HCEC 1CT (cell line): ENCODE data around the gene MYO1B.
A peak's percentile ranks its signal among the peaks of the same experiment; 100 is the strongest.

Source experiments
- DNase-seq: peaks from one replicate; pipeline ENCODE4 v3.0.0-alpha.2; 2017

The MYO1B gene

GRCh38 chr2:191228333-191228732 lies 16.9 kb upstream of the MYO1B start:
- DNase-seq = no peak

- DNase-seq = no peak
These were observed 16.3 kb upstream of the MYO1B start for GRCh38 chr2:191228861-191229260.

- DNase-seq = peak; percentile 91
These were observed 15.0 kb upstream of the MYO1B start for GRCh38 chr2:191230174-191230573.

- DNase-seq = peak; percentile 64
These were observed 13.2 kb upstream of the MYO1B start for GRCh38 chr2:191231995-191232394.

- DNase-seq = no peak
These were observed 11.7 kb upstream of the MYO1B start for GRCh38 chr2:191233533-191233932.

- DNase-seq = no peak
These were observed 10.8 kb upstream of the MYO1B start for GRCh38 chr2:191234376-191234775.

- no peak for DNase-seq
These were observed 4.3 kb upstream of the MYO1B start for GRCh38 chr2:191240871-191241270.

GRCh38 chr2:191241418-191241817 lies 3.8 kb upstream of the MYO1B start:
- no peak for DNase-seq

GRCh38 chr2:191243154-191243553 lies 2.0 kb upstream of the MYO1B start:
- no peak for DNase-seq

GRCh38 chr2:191244350-191244749 lies 854 bp upstream of the MYO1B start:
- no peak for DNase-seq

- DNase-seq = peak; percentile 66
These were observed 796 bp downstream of the MYO1B start for GRCh38 chr2:191245869-191246531.

GRCh38 chr2:191246820-191247380 lies 1.7 kb downstream of the MYO1B start:
- peak; percentile 6 for DNase-seq

GRCh38 chr2:191247381-191248057 lies 2.3 kb downstream of the MYO1B start:
- DNase-seq = peak; percentile 88

GRCh38 chr2:191249156-191249813 lies 4.1 kb downstream of the MYO1B start:
- DNase-seq = peak; percentile 24

GRCh38 chr2:191250400-191250799 lies 5.2 kb downstream of the MYO1B start:
- DNase-seq = peak; percentile 49

- DNase-seq = no peak
These were observed 5.8 kb downstream of the MYO1B start for GRCh38 chr2:191250986-191251385.

- DNase-seq = no peak
These were observed 7.5 kb downstream of the MYO1B start for GRCh38 chr2:191252699-191253098.

- DNase-seq = no peak
These were observed 8.3 kb downstream of the MYO1B start for GRCh38 chr2:191253476-191253875.

- DNase-seq = peak; percentile 53
These were observed 10.1 kb downstream of the MYO1B start for GRCh38 chr2:191255271-191255670.

- no peak for DNase-seq
These were observed 10.6 kb downstream of the MYO1B start for GRCh38 chr2:191255756-191256312.

- DNase-seq = no peak
These were observed 12.7 kb downstream of the MYO1B start for GRCh38 chr2:191257934-191258333.

GRCh38 chr2:191258996-191259395 lies 13.8 kb downstream of the MYO1B start:
- DNase-seq = no peak

GRCh38 chr2:191262436-191262835 lies 17.2 kb downstream of the MYO1B start:
- no peak for DNase-seq

GRCh38 chr2:191263050-191263449 lies 17.8 kb downstream of the MYO1B start:
- no peak for DNase-seq
